ENCODE measurements around the gene C18orf54. TPM values are rescaled to one million over a fixed set of nuclear protein-coding genes. Genes with fewer than 3 reads are reported as not detected.
"Not testable (repeated sequence)": the region's sequence is repeated elsewhere in the genome, so short reads cannot be mapped to it uniquely, and the experiment has no call there.

The C18orf54 gene
- polyA plus RNA-seq, 6 donors from 2014 or later = 0.77 to 2.3 (median 1.9) TPM

DNA sequence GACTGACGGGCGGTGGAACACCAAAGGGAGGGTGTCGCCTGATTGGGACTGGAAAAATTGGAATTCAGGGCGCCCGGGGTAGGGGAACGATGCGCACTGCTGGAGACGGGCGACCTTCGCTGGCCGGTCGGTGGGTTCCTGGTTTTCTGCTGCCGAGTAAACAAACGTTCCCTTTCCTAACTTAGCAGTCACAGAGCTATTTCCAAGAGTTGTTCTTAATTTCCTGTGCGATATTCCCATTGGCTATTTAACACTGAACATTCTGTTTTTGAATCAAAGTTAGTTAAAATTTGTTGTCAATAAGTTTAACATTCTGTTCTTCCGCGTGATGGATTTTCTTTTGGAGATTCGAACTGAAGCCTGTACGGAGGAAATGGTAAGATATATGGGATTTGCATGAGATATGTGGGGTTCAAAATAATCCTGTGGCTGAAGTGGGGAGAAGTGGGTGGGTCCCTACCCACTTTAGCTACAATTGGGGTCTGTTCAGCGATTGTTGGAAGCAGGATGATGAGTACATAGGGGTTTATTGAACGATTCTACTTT, 862 bp downstream of the C18orf54 start:
- H3K4me1 Mint-ChIP-seq = peaks cover 11 to 16% (median 14%) of the 10 kb centered on the region in 3 donors
- H3K9me3 Mint-ChIP-seq = no peaks in the 10 kb centered on the region
- peak overlapping the region; percentile 96 to 100 (median 99) for H3K4me3 Mint-ChIP-seq
- peaks cover 0 to 6% of the 10 kb centered on the region in 2 donors for H3K36me3 Mint-ChIP-seq
- ATAC-seq (ENCODE audit: low read depth in 2 of 2) = peak in 1 of 2 donors; percentile 1
- peak; percentile 0 for DNase-seq
- H3K27me3 Mint-ChIP-seq = peaks cover 0 to 6% (median 0%) of the 10 kb centered on the region in 3 donors
- peak overlapping the region; percentile 25 to 98 (median 86) for H3K27ac Mint-ChIP-seq

DNA sequence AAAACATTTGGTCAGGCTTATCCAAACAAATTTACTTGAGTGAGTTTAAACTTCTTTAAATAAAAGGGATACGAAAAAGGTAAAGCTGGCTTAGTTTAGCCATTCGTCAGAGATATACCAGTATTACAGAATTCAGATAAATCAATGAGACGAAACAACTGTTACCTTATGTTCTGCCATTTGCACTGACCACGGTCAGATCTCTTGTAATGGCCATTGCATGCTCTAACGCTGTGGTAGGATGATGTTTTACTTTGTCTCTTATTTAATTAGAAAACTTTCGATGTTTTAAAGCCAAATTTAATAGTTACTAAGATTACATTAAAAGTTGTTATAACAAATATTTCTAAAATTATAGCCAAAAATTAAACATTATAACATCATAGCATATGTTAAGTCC, 1.5 kb downstream of the C18orf54 start:
- no peak for DNase-seq
- no peak for ATAC-seq (ENCODE audit: low read depth in 2 of 2)
- H3K4me3 Mint-ChIP-seq = peak overlapping the region in 5 of 8 donors; percentile 96 to 100 (median 99)
- H3K27ac Mint-ChIP-seq = no peak overlapping the region
- H3K36me3 Mint-ChIP-seq = peaks cover 0 to 6% of the 10 kb centered on the region in 2 donors
- no peaks in the 10 kb centered on the region for H3K9me3 Mint-ChIP-seq
- peaks cover 11 to 16% (median 14%) of the 10 kb centered on the region in 3 donors for H3K4me1 Mint-ChIP-seq
- peaks cover 0 to 6% (median 0%) of the 10 kb centered on the region in 3 donors for H3K27me3 Mint-ChIP-seq

DNA sequence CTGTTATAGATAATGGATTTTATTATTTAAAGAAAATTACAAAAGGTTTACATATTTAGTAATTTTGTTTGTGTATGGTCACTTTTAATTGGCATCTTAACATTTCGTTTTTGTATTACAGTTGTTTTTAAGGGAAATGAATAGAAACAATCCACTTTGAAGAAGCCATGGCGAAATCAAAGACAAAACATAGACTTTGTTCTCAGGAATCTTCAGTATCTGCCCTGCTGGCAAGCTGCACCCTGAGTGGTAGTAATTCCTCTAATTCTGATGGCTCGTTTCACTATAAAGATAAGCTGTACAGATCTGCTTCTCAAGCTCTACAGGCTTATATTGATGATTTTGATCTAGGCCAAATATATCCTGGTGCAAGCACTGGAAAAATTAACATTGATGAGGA, 2.7 kb downstream of the C18orf54 start:
- Mint-ChIP-seq H3K27ac (peak overlapping the region in 1 of 6 donors; percentile 16), H3K36me3 (peaks cover 0 to 6% of the 10 kb centered on the region in 2 donors), H3K9me3 (no peaks in the 10 kb centered on the region), H3K4me1 (peaks cover 11 to 16% (median 14%) of the 10 kb centered on the region in 3 donors), H3K27me3 (no peaks in the 10 kb centered on the region), H3K4me3 (peak overlapping the region in 1 of 8 donors; percentile 41)
- ATAC-seq (ENCODE audit: low read depth in 2 of 2) (no peak), DNase-seq (no peak)

DNA sequence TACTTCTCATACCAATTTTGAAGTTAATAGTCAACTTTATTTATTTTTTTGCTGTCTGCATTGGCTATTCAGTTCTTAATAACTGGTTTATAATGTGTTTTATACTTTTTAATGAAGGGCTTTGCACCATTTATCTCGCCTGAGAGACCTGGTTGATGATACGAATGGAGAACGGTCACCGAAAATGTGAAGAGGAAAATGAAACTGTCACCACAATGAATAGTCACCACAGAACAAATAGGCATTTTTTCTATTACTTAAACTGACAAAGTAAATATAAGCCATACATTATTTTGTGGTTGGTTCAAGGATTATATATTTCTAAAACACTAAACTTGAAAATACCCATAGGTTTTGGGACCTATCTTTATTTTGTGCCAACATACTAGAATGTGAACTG, 20.4 kb downstream of the C18orf54 start:
- no peak for ATAC-seq (ENCODE audit: low read depth in 2 of 2)
- H3K27ac Mint-ChIP-seq = no peak overlapping the region
- peaks cover 0 to 10% of the 10 kb centered on the region in 2 donors for H3K36me3 Mint-ChIP-seq
- no peaks in the 10 kb centered on the region for H3K9me3 Mint-ChIP-seq
- no peaks in the 10 kb centered on the region for H3K27me3 Mint-ChIP-seq
- DNase-seq = no peak
- no peaks in the 10 kb centered on the region for H3K4me1 Mint-ChIP-seq
- no peak overlapping the region for H3K4me3 Mint-ChIP-seq

DNA sequence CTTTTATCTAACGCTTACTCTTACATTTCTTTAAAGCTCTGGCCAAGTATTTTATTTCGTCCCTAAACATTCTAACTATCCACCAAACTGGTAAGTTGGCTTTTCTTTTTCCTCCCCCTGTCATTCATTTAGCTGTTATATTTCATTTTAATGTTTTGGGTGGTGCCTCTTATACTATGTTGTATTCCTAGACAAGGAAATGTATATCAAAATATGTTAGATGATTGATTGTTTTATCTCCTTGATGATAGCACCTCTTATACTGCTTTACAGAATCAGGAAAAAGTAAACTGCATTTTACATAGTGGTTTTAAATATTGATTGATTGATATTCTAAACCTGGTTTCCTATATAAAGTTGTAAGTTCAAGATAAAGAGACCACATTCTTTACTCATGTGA, 23.9 kb downstream of the C18orf54 start:
- Mint-ChIP-seq H3K4me1 (no peaks in the 10 kb centered on the region), H3K27me3 (peaks cover 0 to 4% (median 0%) of the 10 kb centered on the region in 3 donors), H3K4me3 (no peak overlapping the region), H3K27ac (no peak overlapping the region), H3K9me3 (peaks cover 0 to 10% (median 2%) of the 10 kb centered on the region in 7 donors), H3K36me3 (no peaks in the 10 kb centered on the region)
- DNase-seq = no peak
- no peak for ATAC-seq (ENCODE audit: low read depth in 2 of 2)

DNA sequence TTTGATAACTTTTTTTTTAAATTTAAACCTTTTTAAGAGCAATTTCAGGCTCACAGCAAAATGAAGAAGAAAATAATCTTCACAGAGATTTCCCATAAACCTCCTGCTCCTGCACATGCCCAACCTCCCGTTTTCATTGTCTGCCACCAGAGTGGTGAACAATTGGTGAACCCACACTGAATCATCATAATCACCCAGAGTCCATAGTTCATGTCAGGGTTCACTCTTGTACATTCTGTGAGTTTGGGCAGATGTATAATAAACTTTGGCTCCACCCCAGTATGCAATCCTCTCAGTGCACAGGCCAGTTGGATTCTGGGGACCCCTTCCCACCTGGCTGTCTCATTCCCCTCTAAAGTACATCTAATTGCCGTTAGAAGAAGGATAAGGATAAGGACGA, 24.4 kb downstream of the C18orf54 start:
- H3K36me3 Mint-ChIP-seq = no peaks in the 10 kb centered on the region
- peaks cover 0 to 4% (median 0%) of the 10 kb centered on the region in 3 donors for H3K27me3 Mint-ChIP-seq
- ATAC-seq (ENCODE audit: low read depth in 2 of 2) (no peak), DNase-seq (no peak)
- H3K27ac Mint-ChIP-seq = no peak overlapping the region
- no peak overlapping the region for H3K4me3 Mint-ChIP-seq
- no peaks in the 10 kb centered on the region for H3K4me1 Mint-ChIP-seq
- peaks cover 0 to 10% (median 2%) of the 10 kb centered on the region in 7 donors for H3K9me3 Mint-ChIP-seq

DNA sequence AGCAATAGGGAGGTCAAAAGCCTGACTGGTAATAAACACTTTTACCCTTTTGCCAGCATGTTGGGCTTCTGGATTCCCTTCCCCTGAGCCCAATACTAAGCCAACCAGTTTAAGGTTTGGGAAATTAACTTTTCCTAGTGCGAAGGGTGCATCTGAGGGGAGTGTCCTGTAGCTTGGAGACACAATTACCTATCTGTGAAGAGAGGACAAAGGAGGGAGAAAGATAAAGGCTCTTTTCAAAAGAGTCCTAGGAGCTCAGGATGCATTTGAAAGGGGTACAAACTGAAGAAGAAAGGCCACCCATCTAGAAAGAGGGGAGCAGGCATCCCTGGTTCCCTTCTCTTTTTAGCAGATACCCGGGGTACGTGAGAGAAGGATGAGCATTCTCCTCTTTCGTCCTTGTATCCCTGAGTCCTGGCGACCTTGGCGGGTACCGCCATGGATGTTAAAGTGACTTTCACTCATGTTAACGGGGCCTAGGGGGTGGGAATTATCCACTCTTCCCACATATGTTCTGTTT, 25.1 kb downstream of the C18orf54 start:
- peaks cover 0 to 4% (median 0%) of the 10 kb centered on the region in 3 donors for H3K27me3 Mint-ChIP-seq
- no peaks in the 10 kb centered on the region for H3K36me3 Mint-ChIP-seq
- no peak overlapping the region for H3K27ac Mint-ChIP-seq
- DNase-seq (no peak), ATAC-seq (ENCODE audit: low read depth in 2 of 2) (no peak)
- no peaks in the 10 kb centered on the region for H3K4me1 Mint-ChIP-seq
- H3K4me3 Mint-ChIP-seq = no peak overlapping the region
- peaks cover 0 to 10% (median 2%) of the 10 kb centered on the region in 7 donors for H3K9me3 Mint-ChIP-seq

DNA sequence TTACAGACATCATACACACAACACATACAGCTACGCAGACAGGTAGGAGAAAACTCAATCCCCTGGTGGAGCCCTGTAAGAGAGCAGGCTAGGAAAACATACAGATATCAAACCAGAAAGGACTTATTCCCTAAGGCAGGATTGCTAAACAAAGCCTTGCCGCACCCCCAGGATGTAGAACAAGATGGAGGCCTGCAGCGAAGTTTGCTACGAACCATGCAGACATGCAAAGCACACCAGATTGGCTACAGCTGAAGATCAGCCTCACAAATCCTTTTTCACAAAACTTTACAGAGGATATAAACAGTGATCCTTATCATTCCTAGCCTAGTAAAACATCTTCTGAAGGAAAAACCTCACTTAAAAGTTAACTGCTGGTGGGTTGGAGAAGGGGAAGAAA, 28.3 kb downstream of the C18orf54 start:
- Mint-ChIP-seq H3K4me3 (no peak overlapping the region), H3K27ac (no peak overlapping the region), H3K27me3 (peaks cover 5 to 17% (median 13%) of the 10 kb centered on the region in 3 donors), H3K9me3 (peaks cover 0 to 10% (median 2%) of the 10 kb centered on the region in 7 donors), H3K36me3 (no peaks in the 10 kb centered on the region), H3K4me1 (no peaks in the 10 kb centered on the region)
- no peak for ATAC-seq (ENCODE audit: low read depth in 2 of 2)
- DNase-seq = no peak

DNA sequence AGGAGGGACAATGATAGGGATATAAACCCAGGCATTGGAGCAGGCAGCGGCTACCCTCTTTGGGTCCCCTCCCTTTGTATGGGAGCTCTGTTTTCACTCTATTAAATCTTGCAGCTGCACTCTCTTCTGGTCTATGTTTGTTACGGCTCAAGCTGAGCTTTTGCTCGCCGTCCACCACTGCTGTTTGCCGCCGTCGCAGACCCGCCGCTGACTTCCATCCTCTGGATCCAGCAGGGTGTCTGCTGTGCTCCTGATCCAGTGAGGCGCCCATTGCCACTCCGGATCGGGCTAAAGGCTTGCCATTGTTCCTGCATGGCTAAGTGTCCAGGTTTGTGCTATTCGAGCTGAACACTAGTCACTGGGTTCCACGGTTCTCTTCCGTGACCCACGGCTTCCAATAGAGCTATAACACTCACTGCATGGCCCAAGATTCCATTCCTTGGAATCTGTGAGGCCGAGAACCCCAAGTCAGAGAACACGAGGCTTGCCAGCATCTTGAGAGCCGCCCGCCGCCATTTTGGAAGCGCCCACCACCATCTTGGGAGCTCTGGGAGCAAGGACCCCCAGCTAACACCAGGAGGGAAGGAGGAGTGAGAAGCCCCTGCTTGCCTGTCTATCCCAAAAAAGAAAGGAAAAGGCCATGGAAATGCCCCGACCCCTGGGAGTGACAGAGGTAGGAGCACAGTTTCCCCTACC, 29.2 kb downstream of the C18orf54 start:
- not testable (repeated sequence) for H3K27ac Mint-ChIP-seq, DNase-seq
- H3K9me3 Mint-ChIP-seq = peaks cover 0 to 10% (median 2%) of the 10 kb centered on the region in 7 donors

DNA sequence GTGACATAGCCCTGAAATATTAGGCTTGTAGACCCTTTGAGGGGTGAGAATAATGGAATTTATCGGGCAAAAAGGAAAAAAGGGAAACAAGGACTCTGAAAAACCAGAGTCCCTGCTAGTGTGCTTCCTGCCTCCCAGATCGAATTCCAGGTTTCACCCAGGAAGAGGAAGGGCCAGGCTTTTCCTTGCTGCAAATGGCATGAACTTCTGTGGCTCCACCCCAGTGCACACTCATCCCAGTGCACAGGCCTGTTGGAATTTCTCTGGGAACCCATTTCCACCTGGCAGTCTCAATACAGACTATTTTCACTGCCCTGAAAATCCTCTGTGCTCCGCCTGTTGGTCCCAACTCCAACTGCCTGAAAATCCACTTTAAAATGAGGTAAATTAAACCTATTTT, 29.9 kb downstream of the C18orf54 start:
- Mint-ChIP-seq H3K9me3 (peaks cover 0 to 10% (median 2%) of the 10 kb centered on the region in 7 donors), H3K27ac (no peak overlapping the region), H3K4me1 (no peaks in the 10 kb centered on the region), H3K36me3 (no peaks in the 10 kb centered on the region), H3K4me3 (no peak overlapping the region), H3K27me3 (peaks cover 8 to 20% (median 16%) of the 10 kb centered on the region in 3 donors)
- ATAC-seq (ENCODE audit: low read depth in 2 of 2) (no peak), DNase-seq (no peak)

More for the DNA sequence above, 29.2 kb downstream of the C18orf54 start:
- not testable (repeated sequence) for H3K4me1 Mint-ChIP-seq; H3K36me3 Mint-ChIP-seq; H3K4me3 Mint-ChIP-seq; ATAC-seq (ENCODE audit: low read depth in 2 of 2)
- peaks cover 8 to 17% (median 16%) of the 10 kb centered on the region in 3 donors for H3K27me3 Mint-ChIP-seq

DNA sequence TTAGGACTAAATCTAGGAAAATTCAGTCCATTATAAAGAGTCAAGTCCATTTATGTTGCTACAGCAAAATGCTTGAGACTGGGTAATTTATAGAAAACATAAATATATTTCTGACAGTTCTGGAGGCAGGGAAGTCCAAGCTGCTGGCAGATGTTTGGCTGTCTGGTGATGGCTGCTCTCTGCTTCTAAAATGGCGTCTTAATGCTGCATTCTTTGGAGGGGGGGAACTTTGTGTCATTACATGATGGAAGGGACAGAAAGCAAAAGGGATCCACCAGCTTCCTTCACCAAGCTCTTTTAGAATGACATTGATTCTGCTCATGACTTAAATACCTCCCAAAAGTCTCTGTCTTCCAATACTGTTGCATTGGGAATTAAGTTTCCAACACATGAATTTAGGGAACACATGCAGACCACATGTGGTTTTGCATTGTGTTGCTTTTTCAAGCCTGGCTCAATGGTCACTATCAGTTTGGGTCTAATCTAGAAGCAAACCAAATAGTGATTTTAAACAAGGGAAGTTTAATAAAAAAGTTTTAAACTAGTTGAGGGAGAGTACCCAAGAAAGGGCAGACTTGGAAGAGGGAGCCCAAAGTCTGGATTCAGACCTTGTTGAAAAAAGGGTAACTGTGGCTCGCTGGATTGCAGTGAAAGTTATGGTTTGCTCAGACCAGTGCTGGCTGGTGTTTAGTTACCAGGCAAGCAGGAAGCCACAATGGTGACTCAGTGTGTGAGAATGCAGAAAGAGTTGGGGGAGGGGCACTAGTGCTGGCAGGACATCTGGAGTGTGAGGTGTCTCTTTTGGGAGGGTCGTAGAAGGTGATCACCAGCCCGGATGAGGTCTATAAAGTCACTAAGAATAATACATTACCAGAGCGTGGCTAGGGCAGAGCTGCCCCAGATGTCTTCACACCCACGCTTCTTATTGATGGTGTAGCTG, 30.8 kb downstream of the C18orf54 start:
- H3K27me3 Mint-ChIP-seq = peaks cover 8 to 22% (median 16%) of the 10 kb centered on the region in 3 donors
- no peak for ATAC-seq (ENCODE audit: low read depth in 2 of 2)
- no peaks in the 10 kb centered on the region for H3K4me1 Mint-ChIP-seq
- DNase-seq = no peak
- H3K4me3 Mint-ChIP-seq = no peak overlapping the region
- H3K36me3 Mint-ChIP-seq = no peaks in the 10 kb centered on the region
- peaks cover 0 to 10% (median 2%) of the 10 kb centered on the region in 7 donors for H3K9me3 Mint-ChIP-seq
- H3K27ac Mint-ChIP-seq = no peak overlapping the region

DNA sequence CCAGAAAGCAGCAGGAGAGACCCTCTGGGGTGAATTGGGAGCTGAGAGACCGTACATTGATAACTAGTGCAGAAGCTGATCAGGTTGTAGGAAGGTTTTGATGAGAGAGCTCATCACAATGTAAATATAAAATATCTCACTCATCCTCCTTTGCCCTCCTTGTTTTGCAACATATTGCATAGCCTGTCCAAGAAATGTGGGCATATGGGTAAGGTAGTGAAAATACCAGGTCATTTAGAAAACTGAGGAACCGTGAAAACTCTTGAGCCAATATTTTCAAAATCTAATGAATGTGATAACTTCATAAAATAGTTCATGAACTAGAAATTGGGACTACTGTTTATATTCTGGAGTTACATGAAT, 31.4 kb downstream of the C18orf54 start:
- no peaks in the 10 kb centered on the region for H3K4me1 Mint-ChIP-seq
- H3K4me3 Mint-ChIP-seq = no peak overlapping the region
- no peak overlapping the region for H3K27ac Mint-ChIP-seq

DNA sequence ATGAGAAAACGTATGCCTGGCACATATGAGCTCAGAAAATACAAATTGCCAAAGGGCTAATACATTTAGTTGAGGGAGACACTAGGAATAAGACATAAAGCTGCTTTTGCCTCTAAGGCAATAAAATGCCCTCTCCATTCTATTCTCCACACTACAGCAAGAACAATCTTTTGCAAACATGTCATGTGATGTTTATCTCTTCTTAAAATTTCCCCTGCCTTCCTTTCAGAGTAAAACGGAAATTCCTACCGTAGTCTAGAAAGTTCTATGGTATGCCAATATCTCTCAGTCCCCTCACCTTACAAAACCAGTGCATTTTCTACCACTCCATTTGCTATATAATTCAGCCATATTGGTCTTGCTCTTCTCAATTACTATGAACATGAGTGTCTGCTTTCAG, 33.1 kb downstream of the C18orf54 start:
- peaks cover 0 to 5% (median 2%) of the 10 kb centered on the region in 7 donors for H3K9me3 Mint-ChIP-seq
- no peaks in the 10 kb centered on the region for H3K4me1 Mint-ChIP-seq
- DNase-seq (no peak), ATAC-seq (ENCODE audit: low read depth in 2 of 2) (no peak)
- no peak overlapping the region for H3K4me3 Mint-ChIP-seq
- H3K27ac Mint-ChIP-seq = no peak overlapping the region
- H3K36me3 Mint-ChIP-seq = no peaks in the 10 kb centered on the region
- H3K27me3 Mint-ChIP-seq = peaks cover 8 to 29% (median 16%) of the 10 kb centered on the region in 3 donors

More for the DNA sequence above, 31.4 kb downstream of the C18orf54 start:
- no peak for ATAC-seq (ENCODE audit: low read depth in 2 of 2)
- Mint-ChIP-seq H3K9me3 (peaks cover 0 to 10% (median 2%) of the 10 kb centered on the region in 7 donors), H3K36me3 (no peaks in the 10 kb centered on the region), H3K27me3 (peaks cover 8 to 22% (median 16%) of the 10 kb centered on the region in 3 donors)
- no peak for DNase-seq
